Mononuclear cell (primary cell): ENCODE data around the gene TOPORS. TPM values are rescaled to one million over a fixed set of nuclear protein-coding genes. Genes with fewer than 3 reads are reported as not detected.
"Not testable (repeated sequence)": the region's sequence is repeated elsewhere in the genome, so short reads cannot be mapped to it uniquely, and the experiment has no call there.

Experiments
- H3K27me3 ChIP-seq: 2 replicates; pipeline ENCODE4 v1.6.0; 2011; ENCODE audit warnings: low read length, control low read depth; ENCODE audit not compliant: insufficient read depth
- H3K4me1 ChIP-seq: 2 replicates; pipeline ENCODE4 v1.5.1; 2011; ENCODE audit warnings: mild to moderate bottlenecking, low read length, control low read depth; ENCODE audit not compliant: insufficient read depth
- H3K4me3 ChIP-seq: 2 replicates; pipeline ENCODE4 v1.5.1; 2011; ENCODE audit warnings: mild to moderate bottlenecking, low read length, moderate library complexity
- H3K9me3 ChIP-seq: 2 replicates; pipeline ENCODE4 v1.5.1; 2011; ENCODE audit warnings: low read depth, mild to moderate bottlenecking, control low read depth, low read length
- total RNA-seq: library from RNA; depleted of rRNA; stranded (reverse); fragments of >200 nt; gene quantifications from one replicate; pipeline ENCODE4 v1.2.3, GENCODE V29; 2012

The TOPORS gene
- 52.3 TPM for total RNA-seq

DNA sequence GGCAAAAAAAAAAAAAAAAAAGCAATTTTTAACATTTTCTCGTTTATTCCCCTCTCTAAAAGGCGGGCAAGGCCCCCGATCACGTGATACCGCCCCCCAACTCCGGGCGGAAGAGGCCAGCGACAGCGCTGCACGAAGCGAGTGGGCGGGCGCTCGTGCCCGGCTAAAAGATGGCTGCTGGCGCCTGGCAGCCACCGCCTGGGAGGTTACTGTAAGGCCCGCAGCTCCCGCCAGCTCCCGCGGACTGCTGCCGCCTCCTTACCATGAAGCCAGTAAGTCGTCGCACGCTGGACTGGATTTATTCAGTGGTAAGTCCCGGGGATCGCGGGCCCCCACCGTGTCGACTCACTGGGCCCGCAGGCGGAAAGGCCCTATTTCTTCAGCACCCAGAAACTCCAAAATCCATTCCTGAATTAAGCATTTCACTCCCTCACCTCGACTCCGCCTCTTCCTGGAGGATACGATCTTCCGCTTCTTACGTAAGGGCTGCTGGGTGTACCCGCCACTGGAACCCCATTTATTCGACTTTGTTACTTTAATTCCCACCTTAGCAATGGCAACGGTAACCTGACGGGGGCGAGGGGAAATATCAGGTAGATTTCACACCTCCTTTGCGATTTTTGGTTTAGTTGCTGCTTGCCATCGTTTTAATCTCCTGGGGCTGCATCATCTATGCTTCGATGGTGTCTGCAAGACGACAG is at the start of gene TOPORS, which contains the start of gene SMIM27:
TOPORS (minus strand) TSS at position 415 of the 701 bp plus-strand sequence; CDS start at position 265, 150 bp downstream.
SMIM27 (plus strand) TSS at position 156 of the 701 bp plus-strand sequence; CDS start at position 264, 108 bp downstream.
- peak within 1 kb of the TSS; percentile 74 for H3K4me3 ChIP-seq
- H3K27me3 ChIP-seq = no peaks in the 10 kb centered on the region
- H3K4me1 ChIP-seq = peaks cover 33% of the 10 kb centered on the region

DNA sequence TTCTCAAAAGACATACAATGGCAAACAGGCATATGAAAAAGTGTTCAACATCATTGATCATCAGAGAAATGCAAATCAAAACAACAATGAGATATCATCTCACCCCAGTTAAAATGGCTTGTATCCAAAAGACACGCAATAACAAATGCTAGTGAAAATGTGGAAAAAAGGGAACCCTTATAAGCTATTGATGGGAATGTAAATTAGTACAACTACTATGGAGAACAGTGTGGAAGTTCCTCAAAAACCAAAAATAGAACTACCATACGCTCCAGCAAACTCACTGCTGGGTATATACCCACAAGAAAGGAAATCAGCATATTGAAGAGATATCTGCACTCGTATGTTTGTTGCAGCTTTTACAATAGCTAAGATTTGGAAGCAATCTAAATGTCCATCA is 46.6 kb upstream of the TOPORS start:
- H3K4me1 ChIP-seq, H3K27me3 ChIP-seq, H3K9me3 ChIP-seq: not testable (repeated sequence)

More for the DNA sequence above, at the start of gene TOPORS, which contains the start of gene SMIM27:
- no peaks in the 10 kb centered on the region for H3K9me3 ChIP-seq

GRCh38 chr9:32596936-32597335 is 44.5 kb upstream of the TOPORS start:
- Histone ChIP-seq H3K27me3 (peaks cover 5% of the 10 kb centered on the region), H3K9me3 (no peaks in the 10 kb centered on the region), H3K4me3 (no peak overlapping the region), H3K4me1 (peaks cover 4% of the 10 kb centered on the region)

More for the DNA sequence above, 46.6 kb upstream of the TOPORS start:
- H3K4me3 ChIP-seq = not testable (repeated sequence)

DNA sequence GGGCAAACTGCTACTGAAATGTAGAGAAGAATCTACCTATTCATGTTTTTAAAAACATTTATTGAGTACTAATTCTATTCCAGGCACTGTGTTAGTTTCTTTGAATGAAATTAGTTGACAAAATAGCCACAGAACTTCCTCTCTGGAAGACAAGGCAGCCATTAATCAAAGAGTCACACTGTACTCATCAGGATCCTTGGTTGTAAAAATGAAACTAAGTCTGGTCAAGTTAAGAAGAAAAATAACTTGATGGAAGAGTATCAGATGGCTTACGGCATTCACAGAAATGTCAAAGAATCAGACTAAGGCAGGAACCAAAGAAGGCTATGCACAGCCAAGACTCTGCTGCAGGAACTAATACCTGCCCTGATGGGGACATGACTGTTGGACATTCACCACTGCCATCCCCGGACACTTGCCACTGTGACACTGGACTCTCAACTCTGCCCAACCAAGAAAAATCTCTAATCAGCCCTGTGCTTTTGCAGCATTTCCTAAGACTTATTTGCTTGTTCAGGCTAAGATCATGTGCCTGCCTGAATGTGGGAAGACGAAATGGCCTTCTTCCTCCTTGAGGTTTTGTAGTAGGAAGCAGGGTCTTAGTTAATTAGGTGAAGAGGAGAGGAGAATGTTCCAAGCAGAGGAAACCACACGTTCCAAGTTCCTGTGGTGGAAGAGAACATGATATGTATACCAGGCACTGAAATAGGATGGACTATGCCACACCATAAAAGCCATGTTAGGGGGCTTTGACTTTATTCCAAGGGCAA is 43.9 kb upstream of the TOPORS start:
- Histone ChIP-seq H3K27me3 (peaks cover 5% of the 10 kb centered on the region), H3K4me1 (peaks cover 4% of the 10 kb centered on the region), H3K9me3 (no peaks in the 10 kb centered on the region), H3K4me3 (no peak overlapping the region)

- no peak overlapping the region for H3K4me3 ChIP-seq
Measured at GRCh38 chr9:32590898-32591297, 38.5 kb upstream of the TOPORS start.

DNA sequence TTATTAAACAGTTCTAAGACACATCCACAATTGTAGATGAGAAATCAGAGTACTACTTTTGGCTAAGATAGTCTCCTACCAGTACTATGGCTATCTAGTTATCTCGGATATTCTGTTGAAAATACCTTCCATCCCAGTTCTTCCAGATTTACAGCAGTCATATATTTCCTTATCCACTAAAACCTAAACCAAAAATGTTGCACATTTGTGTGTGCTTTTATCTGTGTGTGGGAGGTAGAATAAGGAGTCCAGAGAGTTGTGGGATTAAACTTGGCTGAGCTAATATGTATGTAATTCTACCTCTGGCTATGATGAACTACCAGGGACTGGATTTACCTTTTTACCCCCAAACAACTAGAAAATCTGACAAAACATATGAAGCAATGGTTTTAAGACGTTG is 38.1 kb upstream of the TOPORS start:
- no peak overlapping the region for H3K4me3 ChIP-seq

More at GRCh38 chr9:32590898-32591297, 38.5 kb upstream of the TOPORS start:
- Histone ChIP-seq H3K4me1 (no peaks in the 10 kb centered on the region), H3K27me3 (peaks cover 13% of the 10 kb centered on the region), H3K9me3 (no peaks in the 10 kb centered on the region)

GRCh38 chr9:32589083-32589723 is 36.8 kb upstream of the TOPORS start:
- H3K4me1 ChIP-seq = no peaks in the 10 kb centered on the region
- H3K9me3 ChIP-seq = no peaks in the 10 kb centered on the region
- H3K27me3 ChIP-seq = peaks cover 20% of the 10 kb centered on the region
- H3K4me3 ChIP-seq = no peak overlapping the region

More for the DNA sequence above, 38.1 kb upstream of the TOPORS start:
- Histone ChIP-seq H3K4me1 (no peaks in the 10 kb centered on the region), H3K27me3 (peaks cover 16% of the 10 kb centered on the region), H3K9me3 (no peaks in the 10 kb centered on the region)

GRCh38 chr9:32587901-32588300 is 35.5 kb upstream of the TOPORS start:
- Histone ChIP-seq H3K4me1 (no peaks in the 10 kb centered on the region), H3K9me3 (no peaks in the 10 kb centered on the region), H3K4me3 (no peak overlapping the region), H3K27me3 (peaks cover 20% of the 10 kb centered on the region)

DNA sequence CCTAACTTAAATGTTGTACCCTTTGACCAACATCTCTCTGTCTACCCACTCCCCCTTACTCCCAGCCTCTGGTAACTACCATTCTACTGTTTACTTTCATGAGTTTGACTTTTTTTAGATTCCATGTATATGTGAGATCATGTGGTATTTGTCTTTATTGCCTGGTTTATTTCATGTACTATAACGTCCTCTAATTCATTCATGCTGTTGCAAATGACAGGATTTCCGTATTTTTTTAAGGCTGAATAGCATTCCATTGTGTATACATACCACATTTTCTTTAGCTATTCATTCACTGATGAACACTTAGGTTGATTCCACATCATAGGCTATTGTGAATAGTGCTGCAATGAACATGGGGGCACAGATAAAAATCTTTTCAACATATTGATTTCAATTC is 32.4 kb upstream of the TOPORS start:
- H3K9me3 ChIP-seq = no peaks in the 10 kb centered on the region
- no peaks in the 10 kb centered on the region for H3K4me1 ChIP-seq
- peaks cover 20% of the 10 kb centered on the region for H3K27me3 ChIP-seq
- H3K4me3 ChIP-seq = no peak overlapping the region

- no peaks in the 10 kb centered on the region for H3K4me1 ChIP-seq
- H3K4me3 ChIP-seq = no peak overlapping the region
- peaks cover 22% of the 10 kb centered on the region for H3K27me3 ChIP-seq
- no peaks in the 10 kb centered on the region for H3K9me3 ChIP-seq
Measured at GRCh38 chr9:32581512-32582143, 29.2 kb upstream of the TOPORS start.

DNA sequence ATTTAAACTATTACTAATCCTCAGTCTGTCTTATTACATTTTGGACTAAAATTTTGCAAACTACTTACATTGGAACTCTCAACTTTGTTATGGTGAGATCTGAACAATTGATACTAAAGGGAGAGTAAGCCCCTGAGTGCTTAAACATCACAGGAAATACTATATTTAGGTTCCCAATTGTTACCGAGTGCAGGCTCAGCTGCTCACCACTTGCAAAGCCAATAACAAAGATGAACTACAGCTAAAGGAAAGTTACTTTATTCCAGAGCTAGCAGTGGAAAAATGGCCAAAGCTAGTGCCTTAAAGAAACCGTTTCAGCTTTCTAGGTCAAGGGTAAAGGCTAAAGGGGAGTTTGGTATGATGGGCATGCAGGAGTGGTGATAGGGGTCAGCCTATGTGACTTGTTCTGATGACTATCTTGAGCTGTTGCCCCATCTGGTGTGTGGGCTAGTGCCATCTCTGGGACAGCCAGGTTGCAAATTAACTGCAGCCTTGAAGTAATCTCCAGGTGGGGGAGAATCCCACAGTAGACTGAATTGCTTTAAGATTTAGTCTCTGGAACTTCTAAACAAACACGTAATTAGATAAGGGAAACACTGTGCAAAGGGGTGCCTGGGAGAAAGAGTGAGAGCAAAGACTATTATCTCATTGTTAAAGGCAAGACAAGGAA is 28.4 kb upstream of the TOPORS start:
- no peak overlapping the region for H3K4me3 ChIP-seq
- H3K9me3 ChIP-seq = no peaks in the 10 kb centered on the region
- peaks cover 16% of the 10 kb centered on the region for H3K27me3 ChIP-seq
- H3K4me1 ChIP-seq = no peaks in the 10 kb centered on the region

GRCh38 chr9:32579706-32580331 is 27.4 kb upstream of the TOPORS start:
- H3K4me3 ChIP-seq = no peak overlapping the region
- H3K9me3 ChIP-seq = no peaks in the 10 kb centered on the region
- no peaks in the 10 kb centered on the region for H3K4me1 ChIP-seq
- peaks cover 10% of the 10 kb centered on the region for H3K27me3 ChIP-seq

DNA sequence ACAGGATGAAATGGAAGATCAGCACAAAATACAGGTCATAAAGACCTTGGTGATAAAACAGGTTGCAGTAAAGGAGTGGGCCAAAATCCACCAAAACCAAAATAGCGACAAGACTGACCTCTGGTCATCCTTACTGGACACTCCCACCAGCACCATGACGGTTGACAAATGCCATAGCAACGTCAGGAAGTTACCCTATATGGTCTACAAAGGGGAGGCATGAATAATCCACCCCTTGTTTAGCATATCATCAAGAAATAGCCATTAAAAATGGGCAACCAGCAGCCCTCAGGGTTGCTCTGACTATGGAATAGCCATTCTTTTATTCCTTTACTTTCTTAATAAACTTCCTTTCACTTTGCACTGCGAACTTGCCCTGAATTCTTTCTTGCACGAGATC is 26.6 kb upstream of the TOPORS start:
- H3K4me1 ChIP-seq = no peaks in the 10 kb centered on the region
- no peaks in the 10 kb centered on the region for H3K9me3 ChIP-seq
- no peak overlapping the region for H3K4me3 ChIP-seq
- peaks cover 10% of the 10 kb centered on the region for H3K27me3 ChIP-seq

DNA sequence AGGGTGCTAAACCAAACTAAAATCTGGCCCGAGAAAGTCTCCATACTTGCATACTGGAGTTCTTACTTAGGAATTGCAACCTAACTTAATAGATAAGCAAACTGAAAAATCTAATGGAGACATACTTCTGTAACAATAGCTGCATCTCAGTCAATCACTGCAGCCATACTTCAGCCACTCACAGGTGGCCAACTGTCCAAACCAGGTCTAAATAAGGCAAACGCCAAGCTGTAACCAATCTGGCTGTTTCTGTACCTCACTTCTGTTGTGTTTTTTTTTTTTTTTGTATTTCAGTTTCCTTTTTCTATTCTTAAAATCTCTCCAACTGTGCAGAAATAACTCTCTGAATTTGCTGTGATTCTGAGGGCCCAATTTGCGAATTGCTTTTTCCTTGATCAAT is 24.9 kb upstream of the TOPORS start:
- peaks cover 6% of the 10 kb centered on the region for H3K4me1 ChIP-seq
- no peaks in the 10 kb centered on the region for H3K9me3 ChIP-seq
- H3K4me3 ChIP-seq = no peak overlapping the region
- peaks cover 10% of the 10 kb centered on the region for H3K27me3 ChIP-seq
